ENCODE data around the gene ANKMY2.

DNA sequence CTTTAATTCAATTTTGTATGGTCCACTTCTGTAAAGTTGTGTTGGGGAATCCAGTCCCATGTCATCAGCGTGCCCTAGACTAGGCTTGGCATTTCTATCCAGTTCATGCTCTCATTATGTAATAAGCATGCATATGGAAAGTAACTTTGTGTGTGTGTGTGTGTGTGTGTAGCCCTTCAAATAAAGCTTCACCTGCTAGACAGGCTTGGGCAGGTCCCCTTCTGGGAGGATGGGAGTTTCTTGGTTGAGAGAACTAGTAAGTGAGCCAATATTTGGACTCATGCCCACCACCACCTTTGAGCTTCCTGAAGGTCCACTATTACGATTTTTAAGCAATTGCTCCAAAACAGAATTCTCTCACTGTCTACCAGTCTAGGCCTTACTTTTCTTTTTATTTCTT lies 7.3 kb upstream of the ANKMY2 start:
- TF ChIP-seq, protein P1, sequence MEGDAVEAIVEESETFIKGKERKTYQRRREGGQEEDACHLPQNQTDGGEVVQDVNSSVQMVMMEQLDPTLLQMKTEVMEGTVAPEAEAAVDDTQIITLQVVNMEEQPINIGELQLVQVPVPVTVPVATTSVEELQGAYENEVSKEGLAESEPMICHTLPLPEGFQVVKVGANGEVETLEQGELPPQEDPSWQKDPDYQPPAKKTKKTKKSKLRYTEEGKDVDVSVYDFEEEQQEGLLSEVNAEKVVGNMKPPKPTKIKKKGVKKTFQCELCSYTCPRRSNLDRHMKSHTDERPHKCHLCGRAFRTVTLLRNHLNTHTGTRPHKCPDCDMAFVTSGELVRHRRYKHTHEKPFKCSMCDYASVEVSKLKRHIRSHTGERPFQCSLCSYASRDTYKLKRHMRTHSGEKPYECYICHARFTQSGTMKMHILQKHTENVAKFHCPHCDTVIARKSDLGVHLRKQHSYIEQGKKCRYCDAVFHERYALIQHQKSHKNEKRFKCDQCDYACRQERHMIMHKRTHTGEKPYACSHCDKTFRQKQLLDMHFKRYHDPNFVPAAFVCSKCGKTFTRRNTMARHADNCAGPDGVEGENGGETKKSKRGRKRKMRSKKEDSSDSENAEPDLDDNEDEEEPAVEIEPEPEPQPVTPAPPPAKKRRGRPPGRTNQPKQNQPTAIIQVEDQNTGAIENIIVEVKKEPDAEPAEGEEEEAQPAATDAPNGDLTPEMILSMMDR (IDR thresholded peaks at IDR 0.05; ENCODE audit: insufficient read depth, low read length, poor library complexity, severe bottlenecking), result no peak
- no peak for TF ChIP-seq EZH2phosphoT487 (conservative IDR thresholded peaks at IDR 0.05; ENCODE audit: low read length)
